HG02642 (cell line): ENCODE measurements around the gene ZNRF2.
"Not testable (repeated sequence)": the region's sequence is repeated elsewhere in the genome, so short reads cannot be mapped to it uniquely, and the experiment has no call there.

Experiments
- ATAC-seq: cut with Tn5 transposase; IDR thresholded peaks from one replicate; pipeline ENCODE4 v1.9.1; 2021; ENCODE audit warnings: mild to moderate bottlenecking; ENCODE audit not compliant: unreplicated experiment, poor library complexity

ZNRF2 gene

GRCh38 chr7:30349816-30350215, 65.4 kb downstream of the ZNRF2 start:
- no peak for ATAC-seq

GRCh38 chr7:30351286-30351685, 66.9 kb downstream of the ZNRF2 start:
- ATAC-seq, result no peak

DNA sequence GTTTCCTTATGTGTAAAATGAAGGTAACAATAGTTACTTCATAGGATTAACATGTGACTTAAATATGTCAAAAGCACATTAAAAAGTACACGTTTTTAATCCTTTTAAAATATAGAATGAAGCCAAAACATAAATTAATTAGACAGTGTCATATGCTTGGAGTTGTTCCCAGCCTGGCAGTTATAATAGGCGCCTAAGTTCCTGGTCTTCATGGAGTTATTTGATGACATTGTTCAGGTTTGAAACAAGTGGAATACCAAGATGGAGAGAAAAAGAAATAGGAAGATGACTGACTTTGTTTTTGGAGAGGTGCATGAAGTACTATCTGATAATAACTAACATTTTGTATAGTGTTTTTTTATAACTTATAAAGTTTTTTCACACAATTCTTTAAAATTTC, 67.3 kb downstream of the ZNRF2 start:
- ATAC-seq, result no peak

GRCh38 chr7:30352169-30352568, 67.8 kb downstream of the ZNRF2 start:
- ATAC-seq, result no peak

DNA sequence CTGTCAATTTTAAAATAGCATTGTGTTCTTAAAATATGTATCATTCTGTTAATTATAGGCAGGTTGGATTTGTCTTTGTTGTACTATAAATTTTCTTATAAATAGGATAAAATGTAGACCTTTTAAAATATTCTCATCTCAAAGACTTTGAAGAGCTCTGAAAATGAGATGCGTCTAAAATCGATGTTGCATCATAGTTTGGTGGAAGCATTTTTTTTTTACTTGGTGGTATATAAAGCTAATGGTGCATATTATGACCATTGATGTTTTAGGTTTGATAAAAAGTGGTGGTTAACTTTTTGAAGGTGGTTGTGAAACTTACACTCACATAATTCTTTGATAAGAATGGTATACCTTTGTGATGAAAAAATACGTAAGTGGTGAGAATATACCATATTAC, 69.1 kb downstream of the ZNRF2 start:
- ATAC-seq, result no peak

DNA sequence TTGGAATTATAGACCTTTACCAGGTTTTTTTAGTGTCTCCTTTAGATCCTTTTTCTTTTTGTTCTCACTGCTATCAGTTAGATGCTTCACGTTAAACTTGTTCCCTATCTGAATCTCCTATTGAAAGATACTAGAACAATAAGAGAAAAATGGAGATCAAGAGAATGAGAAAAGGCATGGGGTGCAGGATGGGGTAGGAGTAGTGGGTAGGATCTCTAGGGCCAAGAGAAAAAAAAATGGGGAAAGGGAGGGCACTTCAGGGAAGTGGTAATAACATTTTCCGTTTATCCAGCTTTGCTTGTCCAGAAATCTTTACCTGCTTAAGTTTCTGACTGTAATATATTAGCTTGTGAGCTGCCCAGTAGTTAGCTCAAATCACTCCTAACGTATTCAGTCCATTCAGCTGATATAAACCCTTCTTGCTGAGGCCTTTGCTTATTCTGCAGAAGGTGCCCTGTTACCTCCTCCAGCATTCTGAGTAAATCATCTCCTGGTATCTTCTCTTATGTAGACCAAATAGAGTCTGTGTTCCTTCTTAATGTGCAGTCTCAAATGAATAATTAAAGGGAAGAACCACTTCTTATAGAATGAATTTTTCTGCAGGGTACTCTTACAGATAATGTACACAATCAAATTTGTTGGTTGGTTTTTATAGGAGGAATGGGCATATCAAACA, 69.7 kb downstream of the ZNRF2 start:
- ATAC-seq, result no peak

- ATAC-seq, result no peak
Observed at GRCh38 chr7:30354791-30355190, 70.4 kb downstream of the ZNRF2 start.

- ATAC-seq, result no peak
Observed at GRCh38 chr7:30359957-30360356, 75.6 kb downstream of the ZNRF2 start.

DNA sequence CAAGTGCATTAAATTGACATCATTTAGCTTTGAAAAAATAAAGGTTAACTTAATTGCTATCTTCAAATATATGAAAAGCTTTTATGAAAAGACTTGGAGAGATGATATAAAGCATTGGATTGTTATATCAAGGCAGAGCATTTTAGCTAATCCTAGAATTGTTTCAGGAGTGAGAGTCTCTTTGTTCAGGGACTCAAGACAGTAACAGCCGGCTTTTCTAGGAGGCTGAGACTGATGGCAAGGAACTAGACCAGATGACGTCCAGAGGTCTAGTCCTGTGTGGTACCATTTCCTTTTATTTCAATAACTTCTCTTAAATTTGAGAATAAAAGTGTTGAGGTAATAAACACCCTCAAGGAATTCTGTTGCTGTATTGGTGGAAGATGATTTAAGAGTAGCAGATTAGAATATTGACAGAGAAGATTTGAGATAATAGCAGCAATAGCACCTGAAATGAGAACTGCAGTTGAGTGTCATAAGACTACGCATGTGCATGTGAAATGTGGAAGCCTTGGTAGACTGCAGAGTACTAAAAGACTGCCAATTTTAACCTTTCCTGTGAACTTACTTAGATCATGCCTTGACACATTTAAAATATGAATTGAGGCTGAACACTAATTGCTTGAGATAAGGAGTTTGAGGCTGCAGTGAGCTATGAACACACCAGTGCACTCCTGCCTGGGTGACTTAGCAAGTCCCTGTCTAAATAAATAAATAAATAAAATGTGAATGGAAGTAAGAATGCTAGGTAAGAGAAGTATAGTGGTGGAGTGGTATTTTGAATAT, 79.6 kb downstream of the ZNRF2 start:
- no peak for ATAC-seq

DNA sequence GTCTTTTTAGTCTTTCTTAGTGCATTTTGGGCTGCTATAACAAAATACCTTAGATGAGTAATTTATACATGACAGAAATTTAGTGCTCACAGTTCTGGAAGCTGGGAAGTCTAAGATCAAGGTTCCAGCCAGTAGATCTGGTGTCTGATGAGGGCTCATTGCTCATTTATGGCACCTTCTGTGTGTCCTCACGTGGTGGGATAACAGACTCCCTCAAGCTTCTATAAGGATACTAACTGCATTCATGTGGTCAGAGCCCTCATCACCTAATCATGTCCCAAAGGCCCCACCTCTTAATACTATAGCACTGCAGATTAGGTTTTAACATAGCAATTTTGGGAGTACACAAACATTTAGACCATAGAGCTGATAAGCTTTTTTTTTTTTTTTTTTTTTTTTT, 80.4 kb downstream of the ZNRF2 start:
- no peak for ATAC-seq

DNA sequence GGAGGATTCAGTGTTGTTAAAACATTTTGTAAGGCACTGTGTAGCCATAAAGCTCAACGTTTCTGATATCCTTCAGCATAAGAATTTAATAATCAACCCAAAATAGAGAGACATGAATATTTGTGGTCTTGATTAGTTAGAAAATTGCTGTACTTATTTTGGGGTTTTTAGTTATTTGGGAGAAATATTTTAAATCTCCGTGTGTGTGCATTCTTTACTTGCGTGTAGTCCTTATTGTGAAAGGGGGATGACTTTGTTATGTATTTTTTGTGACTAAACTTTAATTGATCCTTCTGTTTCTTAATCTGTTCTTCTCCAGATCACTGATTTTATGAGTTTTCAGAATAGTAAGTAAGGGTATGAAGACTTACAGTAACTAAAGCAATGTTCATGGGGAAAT, 81.2 kb downstream of the ZNRF2 start:
- ATAC-seq, result no peak

- no peak for ATAC-seq
Observed at GRCh38 chr7:30366606-30367005, 82.2 kb downstream of the ZNRF2 start.

GRCh38 chr7:30367561-30367960, 83.2 kb downstream of the ZNRF2 start:
- ATAC-seq, result no peak

DNA sequence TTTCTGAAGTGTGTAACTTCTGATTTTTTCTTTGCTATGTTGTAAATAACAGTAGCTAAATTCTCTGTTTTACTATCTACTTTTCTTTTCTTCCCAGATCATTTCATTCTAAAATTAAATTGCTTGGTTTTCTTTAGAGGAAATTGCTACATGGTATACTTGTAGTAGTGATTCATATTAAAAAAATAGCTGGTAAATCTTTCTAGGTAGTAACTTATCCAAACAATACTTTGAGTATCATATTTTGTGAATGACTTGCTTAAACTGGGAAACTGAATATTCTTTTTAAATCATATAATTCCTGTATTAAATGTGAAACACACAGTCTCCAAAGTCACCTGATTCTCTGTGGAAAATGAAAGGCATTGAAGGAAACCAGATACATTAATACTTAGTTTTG, 85.5 kb downstream of the ZNRF2 start:
- ATAC-seq, result no peak

DNA sequence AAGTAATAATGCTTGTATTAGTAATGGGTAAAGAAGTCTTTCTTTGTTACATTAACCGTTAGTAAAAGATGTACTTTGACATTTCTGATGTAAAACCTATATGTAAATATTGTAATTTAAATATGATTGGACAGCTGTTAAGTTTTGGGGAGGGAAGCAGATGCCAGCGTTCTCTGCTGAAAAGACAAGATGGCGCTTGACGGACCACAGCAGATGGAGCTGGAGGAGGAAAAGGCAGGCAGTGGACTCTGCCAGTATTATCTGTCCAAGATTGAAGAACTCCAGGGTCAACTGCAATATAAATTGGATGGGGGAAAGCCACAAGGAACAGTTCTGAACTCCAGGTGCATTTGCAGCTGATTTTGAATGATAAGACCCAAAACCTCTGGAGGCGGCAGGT, 86.9 kb downstream of the ZNRF2 start:
- ATAC-seq, result no peak

- no peak for ATAC-seq
Observed at GRCh38 chr7:30378275-30378674, 93.9 kb downstream of the ZNRF2 start.

DNA sequence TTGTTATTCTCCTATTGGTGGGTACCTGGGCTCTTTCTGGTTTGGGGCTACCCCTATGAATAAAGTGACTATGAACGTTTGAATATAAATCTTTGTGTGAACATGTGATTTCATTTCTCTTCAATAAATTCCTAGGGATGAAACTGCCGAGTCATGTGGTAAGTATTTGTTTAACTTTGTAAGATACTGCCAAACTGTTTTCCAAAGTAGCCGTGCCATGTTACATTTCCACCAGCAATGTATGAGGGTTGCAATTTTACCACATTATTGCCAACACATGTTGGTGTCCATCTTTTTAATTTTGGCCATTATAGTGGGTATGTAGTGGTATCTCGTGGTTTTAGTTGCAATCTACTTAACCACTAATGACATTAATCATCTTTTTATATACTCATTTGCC, 94.7 kb downstream of the ZNRF2 start:
- ATAC-seq, result no peak

DNA sequence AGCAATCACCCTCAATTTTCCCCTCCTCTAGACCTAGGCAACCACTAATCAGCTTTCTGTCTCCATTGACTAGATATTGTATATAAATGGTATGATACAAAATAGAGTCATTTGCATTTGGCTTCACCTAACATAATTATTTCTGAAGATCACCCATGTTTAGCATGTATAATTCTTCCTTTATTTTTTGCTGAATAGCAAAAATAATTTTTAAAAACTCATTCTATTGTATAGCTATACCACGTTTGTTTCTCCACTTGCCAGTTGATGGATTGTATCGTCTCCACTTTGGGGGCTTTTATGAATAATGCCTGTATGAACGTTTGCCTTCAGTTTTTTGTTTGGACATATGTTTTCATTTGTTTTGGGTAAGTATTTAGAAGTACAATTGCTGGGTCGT, 95.3 kb downstream of the ZNRF2 start:
- ATAC-seq, result no peak

GRCh38 chr7:30380294-30380693, 95.9 kb downstream of the ZNRF2 start:
- no peak for ATAC-seq

- ATAC-seq, result not testable (repeated sequence)
Observed at GRCh38 chr7:30380824-30381223, 96.4 kb downstream of the ZNRF2 start.

DNA sequence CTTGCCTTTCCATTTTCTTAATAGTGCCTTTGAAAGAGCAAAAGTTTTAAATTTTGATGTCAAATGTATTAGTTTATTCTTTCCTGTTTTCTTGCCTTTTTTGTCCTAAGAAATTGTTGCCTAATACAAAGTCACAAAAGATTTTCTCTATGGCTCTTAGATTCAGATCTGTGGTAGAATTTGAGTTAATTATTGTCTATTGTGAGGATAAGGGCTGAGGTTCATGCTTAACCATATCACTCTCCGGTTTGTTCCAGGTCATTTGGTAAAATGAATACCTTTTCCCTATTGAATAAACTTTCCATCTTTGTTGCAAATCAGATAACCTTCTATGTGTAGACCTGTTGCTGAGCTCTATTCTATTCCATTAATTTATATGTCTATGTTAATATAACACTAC, 98.2 kb downstream of the ZNRF2 start:
- ATAC-seq, result no peak

DNA sequence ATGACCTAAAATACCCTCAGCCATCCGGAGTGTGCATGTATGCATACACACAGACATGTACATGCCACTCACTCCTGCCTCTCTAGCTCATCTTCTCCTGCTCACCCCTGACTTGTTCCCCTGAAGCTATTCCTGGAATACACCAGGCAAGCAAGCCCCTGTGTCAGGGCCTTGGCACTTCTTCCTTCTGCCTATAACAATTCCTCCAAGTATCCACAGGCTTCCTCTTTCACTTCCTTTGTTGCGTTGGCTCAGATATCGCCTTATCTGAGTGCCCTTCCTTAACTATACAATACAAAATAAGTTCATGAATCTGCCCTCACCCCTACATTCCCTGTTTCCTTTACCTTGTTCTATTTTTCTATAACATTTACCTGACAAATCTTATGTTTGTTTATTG, 105.4 kb downstream of the ZNRF2 start:
- no peak for ATAC-seq
